H1 (cell line): ENCODE data around the gene CENPX. TPM values are rescaled to one million over a fixed set of nuclear protein-coding genes. Genes with fewer than 3 reads are reported as not detected.

Experiments
- CTCF ChIA-PET: fragments of 300-600 bp; sonication (Branson Sonifier 250); formaldehyde crosslinking; loops from one replicate; lab custom pipeline; 2021; ENCODE audit not compliant: partially characterized antibody; lab: Charles Lee
- POLR2A ChIA-PET: fragments of 300-600 bp; sonication (Branson Sonifier 250); formaldehyde crosslinking; loops from one replicate; lab custom pipeline; 2021; ENCODE audit warnings: inconsistent platforms; ENCODE audit not compliant: partially characterized antibody; lab: Charles Lee
- DNase-seq, 2 experiments: peaks; one replicate each; pipeline versions ENCODE4 v3.0.0 to v3.0.0-alpha.2; 2010 to 2022; ENCODE audit warnings: low spot score in 2 of 2, low read depth in 1 of 2, mixed read lengths in 1 of 2
- FAIRE-seq: peaks from 2 replicates; lab custom pipeline; 2011; peaks lifted over from hg19 to GRCh38; lab: Jason Lieb, UNC
- H2AFZ ChIP-seq: 2 replicates; pipeline ENCODE4 v1.8.1; 2012; ENCODE audit warnings: low read length, inconsistent platforms
- H2AK5ac ChIP-seq: 2 replicates; pipeline ENCODE4 v1.6.1; 2013; ENCODE audit warnings: low read depth, low read length
- H2BK120ac ChIP-seq: replicated peaks from 2 replicates; pipeline ENCODE3; 2013; ENCODE audit warnings: low read depth, low read length, inconsistent platforms
- H2BK12ac ChIP-seq: 2 replicates; pipeline ENCODE4 v1.6.1; 2013; ENCODE audit warnings: low read depth, low read length
- H2BK15ac ChIP-seq: 2 replicates; pipeline ENCODE4 v1.6.1; 2013; ENCODE audit warnings: low read length
- H2BK20ac ChIP-seq: 2 replicates; pipeline ENCODE4 v1.6.1; 2013; ENCODE audit warnings: low read length
- H2BK5ac ChIP-seq: 2 replicates; pipeline ENCODE4 v1.6.1; 2013; ENCODE audit warnings: low read depth, low read length
- H3K14ac ChIP-seq: 2 replicates; pipeline ENCODE4 v1.6.1; 2013; ENCODE audit warnings: inconsistent platforms; ENCODE audit not compliant: insufficient read length
- H3K18ac ChIP-seq: 2 replicates; pipeline ENCODE4 v1.6.1; 2013; ENCODE audit warnings: low read length; ENCODE audit errors: extremely low read depth
- H3K23ac ChIP-seq: 2 replicates; pipeline ENCODE4 v1.6.1; 2013; ENCODE audit warnings: inconsistent platforms; ENCODE audit not compliant: insufficient read length
- H3K23me2 ChIP-seq: 2 replicates; pipeline ENCODE4 v1.6.1; 2013; ENCODE audit warnings: low read depth, low read length
- H3K27ac ChIP-seq: 2 replicates; pipeline ENCODE4 v1.6.1; 2011; ENCODE audit warnings: low read depth, low read length, inconsistent platforms
- H3K27me3 ChIP-seq, 4 experiments: replicated peaks in 1 of 4; 1 replicate in 1 of 4; 2 replicates in 3 of 4; pipeline versions ENCODE4 v1.6.1 to v1.8.1; 2011 to 2013; ENCODE audit warnings: low read length in 3 of 4, mild to moderate bottlenecking in 3 of 4, inconsistent platforms in 2 of 4, mixed read lengths in 2 of 4, moderate library complexity in 1 of 4; ENCODE audit not compliant: control insufficient read depth in 3 of 4, insufficient read depth in 3 of 4; ENCODE audit errors: extremely low read depth in 1 of 4
- H3K36me3 ChIP-seq, 4 experiments: 2 replicates each; pipeline versions ENCODE4 v1.6.1 to v1.8.1; 2011 to 2013; ENCODE audit warnings: mild to moderate bottlenecking in 4 of 4, low read length in 3 of 4, moderate library complexity in 2 of 4, control low read depth in 1 of 4, inconsistent platforms in 1 of 4; ENCODE audit not compliant: insufficient read depth in 4 of 4, control insufficient read depth in 2 of 4
- H3K4ac ChIP-seq: replicated peaks from 2 replicates; pipeline ENCODE3; 2013; ENCODE audit warnings: low read length, low read depth, mixed read lengths, inconsistent platforms; ENCODE audit not compliant: insufficient read length
- H3K4me1 ChIP-seq, 4 experiments: replicated peaks in 1 of 4; 1 replicate in 1 of 4; 2 replicates in 3 of 4; pipeline versions ENCODE4 v1.6.1 to v1.8.1; 2011 to 2013; ENCODE audit warnings: low read length in 3 of 4, inconsistent platforms in 2 of 4, mixed read lengths in 1 of 4; ENCODE audit not compliant: insufficient read depth in 4 of 4, control insufficient read depth in 3 of 4
- H3K4me2 ChIP-seq, 2 experiments: 2 replicates each; pipeline versions ENCODE4 v1.6.1 to v1.8.1; 2011 to 2013; ENCODE audit warnings: low read depth in 2 of 2, low read length in 2 of 2, control low read depth in 1 of 2, inconsistent platforms in 1 of 2, mild to moderate bottlenecking in 1 of 2; ENCODE audit not compliant: insufficient read depth in 1 of 2
- H3K4me3 ChIP-seq, 4 experiments: fragments of 200-600, 300-600 bp in 1 of 4; sonication (generic), shearing (Covaris generic), sonication (Bioruptor Twin) in 1 of 4; 2 replicates each; pipeline versions ENCODE4 v1.5.1 to v1.8.1; 2011 to 2016; ENCODE audit warnings: low read length in 4 of 4, low read depth in 3 of 4, control low read depth in 2 of 4, inconsistent platforms in 2 of 4, mild to moderate bottlenecking in 2 of 4, mixed read lengths in 1 of 4, moderate library complexity in 1 of 4; ENCODE audit not compliant: insufficient read depth in 2 of 4; ENCODE audit errors: extremely low read depth in 1 of 4
- H3K56ac ChIP-seq: replicated peaks from 2 replicates; pipeline ENCODE3; 2013; ENCODE audit warnings: low read depth, mild to moderate bottlenecking, mixed read lengths, low read length, inconsistent platforms; ENCODE audit not compliant: insufficient read length
- H3K79me1 ChIP-seq: 2 replicates; pipeline ENCODE4 v1.6.1; 2013; ENCODE audit warnings: low read depth, low read length, control low read depth
- H3K79me2 ChIP-seq, 2 experiments: 2 replicates each; pipeline versions ENCODE4 v1.6.1 to v1.8.1; 2012 to 2013; ENCODE audit warnings: low read length in 2 of 2, mild to moderate bottlenecking in 2 of 2, inconsistent platforms in 1 of 2; ENCODE audit not compliant: insufficient read depth in 2 of 2, control insufficient read depth in 1 of 2
- H3K9ac ChIP-seq, 4 experiments: replicated peaks in 1 of 4; 1 replicate in 1 of 4; 2 replicates in 3 of 4; pipeline versions ENCODE4 v1.6.1 to v1.8.1; 2011 to 2013; ENCODE audit warnings: low read depth in 3 of 4, low read length in 3 of 4, control low read depth in 2 of 4, mild to moderate bottlenecking in 2 of 4, moderate library complexity in 2 of 4, inconsistent platforms in 1 of 4; ENCODE audit errors: extremely low read depth in 1 of 4
- H3K9me3 ChIP-seq, 2 experiments: 2 replicates each; pipeline versions ENCODE4 v1.6.1 to v1.8.1; 2012 to 2013; ENCODE audit warnings: mild to moderate bottlenecking in 2 of 2, moderate library complexity in 2 of 2, control low read depth in 1 of 2, inconsistent platforms in 1 of 2, low read depth in 1 of 2, low read length in 1 of 2, mixed read lengths in 1 of 2; ENCODE audit not compliant: insufficient read depth in 2 of 2
- H4K20me1 ChIP-seq, 2 experiments: replicated peaks in 1 of 2; 2 replicates each; pipeline versions ENCODE3 to v1.8.1; 2011 to 2013; ENCODE audit warnings: inconsistent platforms in 2 of 2, low read length in 2 of 2, mild to moderate bottlenecking in 1 of 2; ENCODE audit not compliant: insufficient read depth in 2 of 2, control insufficient read depth in 1 of 2
- H4K5ac ChIP-seq: 2 replicates; pipeline ENCODE4 v1.6.1; 2013; ENCODE audit warnings: low read length, low read depth, mixed read lengths, inconsistent platforms; ENCODE audit not compliant: insufficient read length
- H4K8ac ChIP-seq: 2 replicates; pipeline ENCODE4 v1.8.0; 2013; ENCODE audit warnings: mild to moderate bottlenecking, moderate library complexity, low read length, inconsistent platforms; ENCODE audit not compliant: insufficient read depth; ENCODE audit errors: extremely low read depth
- H4K91ac ChIP-seq: replicated peaks from 2 replicates; pipeline ENCODE3; 2013; ENCODE audit warnings: low read length, mixed read lengths, inconsistent platforms; ENCODE audit not compliant: insufficient read length
- EZH2 ChIP-seq: fragments of 200-600 bp; sonication (generic); IDR thresholded peaks from 2 replicates; pipeline ENCODE4 v1.7.1; 2012; ENCODE audit warnings: low read depth, mild to moderate bottlenecking, moderate library complexity, low read length, inconsistent platforms; ENCODE audit not compliant: severe bottlenecking
- HDAC6 ChIP-seq: IDR thresholded peaks from one replicate; pipeline ENCODE4 v1.7.1; 2012; ENCODE audit warnings: low read depth, mild to moderate bottlenecking, inconsistent platforms, low read length, moderate library complexity
- NRF1 ChIP-seq: IDR thresholded peaks from 2 replicates; pipeline ENCODE4 v1.6.1; 2011; ENCODE audit warnings: mild to moderate bottlenecking, low read depth, low read length, improper control_type of control experiment
- POLR2A ChIP-seq, 2 experiments: IDR thresholded peaks; 1 replicate in 1 of 2; 2 replicates in 1 of 2; pipeline ENCODE4 v1.6.1; 2011; ENCODE audit warnings: low read depth in 2 of 2, low read length in 2 of 2, mild to moderate bottlenecking in 2 of 2; ENCODE audit errors: control extremely low read depth in 1 of 2
- POLR2AphosphoS5 ChIP-seq: IDR thresholded peaks from 2 replicates; pipeline ENCODE4 v1.6.1; 2011; ENCODE audit warnings: low read depth, low read length
- TAF1 ChIP-seq: IDR thresholded peaks from 2 replicates; pipeline ENCODE4 v1.6.1; 2011; ENCODE audit warnings: mild to moderate bottlenecking, low read depth, low read length
- WGBS, 2 experiments: shearing (Covaris generic) in 1 of 2; methylation state at CpG; one replicate each; pipeline versions ENCODE4 v1.1.6 to v1.1.7; 2013 to 2015; ENCODE audit warnings: low lambda C conversion rate in 2 of 2, mixed read lengths in 2 of 2, inconsistent platforms in 1 of 2, low coverage in 1 of 2, missing lambda C conversion rate in 1 of 2; ENCODE audit not compliant: insufficient replicate concordance in 2 of 2, insufficient coverage in 1 of 2, insufficient read length in 1 of 2; ENCODE audit errors: extremely low coverage in 1 of 2, missing lambda C conversion rate in 1 of 2; 5-methylcytosine and 5-hydroxymethylcytosine counted together
- polyA plus RNA-seq, 7 experiments: library from polyadenylated mRNA; depleted of rRNA in 3 of 7; stranded (reverse) in 5 of 7; unstranded in 2 of 7; fragments of >200 nt in 5 of 7; fragments of 200-250 nt in 2 of 7; gene quantifications; 1 replicate in 5 of 7; 2 replicates in 1 of 7; 4 replicates in 1 of 7; pipeline versions ENCODE4 v1.2.1 to v1.2.3, GENCODE V29; 2011 to 2013; ENCODE audit warnings: missing spikeins in 2 of 7, mixed read lengths in 2 of 7
- total RNA-seq: library from RNA; stranded (reverse); fragmentation: NEBNext Ultra II Directional; extraction: Animal tissue kit (Norgen Biotek cat#: 25700); gene quantifications from 2 replicates; pipeline ENCODE4 v1.2.1, GENCODE V29; 2021

The CENPX gene
- total and polyA plus RNA-seq, 2 of the 8 experiments (the other 6 are each of a cell fraction or from before 2014, with no cell fraction given): 116 to 122 TPM

- DNase-seq (no peak), FAIRE-seq (no peak)
- no peaks in the 10 kb centered on the region for H3K27me3 ChIP-seq
- POLR2A ChIA-PET: interaction anchor here (0.8 to 16.2 kb wide), 16 partner anchors 4 to 350 kb away, joined by 3 to 161 read pairs (median 6); partner anchors contain the start of genes DUS1L, GPS1, RAC3 and RFNG
- no peak overlapping the region for H2BK5ac ChIP-seq
- no peak overlapping the region for H3K14ac ChIP-seq
- no peak overlapping the region for H3K56ac ChIP-seq
- peaks cover 0 to 22% of the 10 kb centered on the region in 2 experiments for H4K20me1 ChIP-seq
- no peak overlapping the region for H3K23ac ChIP-seq
- H3K79me1 ChIP-seq: peaks cover 1% of the 10 kb centered on the region; the same call in 1 of the 2 replicates
- no peak overlapping the region for H2BK12ac ChIP-seq
- H2BK20ac ChIP-seq: no peak overlapping the region
- H3K9me3 ChIP-seq: no peaks in the 10 kb centered on the region
- no peak overlapping the region; a peak in 1 of 7 replicates for H3K9ac ChIP-seq
- H4K91ac ChIP-seq: no peak overlapping the region
- no peak overlapping the region for H2BK120ac ChIP-seq
- peak overlapping the region; percentile 68; the same call in 1 of the 2 replicates for H4K8ac ChIP-seq
- H3K4ac ChIP-seq: no peak overlapping the region
- TF ChIP-seq NRF1: no peak
- TF ChIP-seq POLR2AphosphoS5: peak; percentile 15; the same call in 1 of the 2 replicates
- peak in 1 of 2 experiments; percentile 55; a peak in 1 of 3 replicates for TF ChIP-seq POLR2A (IDR thresholded peaks at IDR 0.05; ENCODE audit: control extremely low read depth in 1 of 2, low read depth in 2 of 2, low read length in 2 of 2)
- no peak for TF ChIP-seq EZH2
- TF ChIP-seq TAF1: no peak
- TF ChIP-seq HDAC6: no peak
- no peak overlapping the region for H2AFZ ChIP-seq
- no peaks in the 10 kb centered on the region for H3K79me2 ChIP-seq
- H3K36me3 ChIP-seq: peaks cover 15 to 38% (median 34%) of the 10 kb centered on the region in 4 experiments
- H3K4me2 ChIP-seq: no peak overlapping the region
- no peak overlapping the region for H3K18ac ChIP-seq
- H3K4me3 ChIP-seq: no peak overlapping the region
- no peak overlapping the region for H4K5ac ChIP-seq
- peaks cover 0 to under 1% (median 0%) of the 10 kb centered on the region in 4 experiments; a peak in 1 of 7 replicates for H3K4me1 ChIP-seq
- no peak overlapping the region for H2BK15ac ChIP-seq
- H3K23me2 ChIP-seq: no peaks in the 10 kb centered on the region; the same call in 1 of the 2 replicates
- WGBS, 2 experiments: 92% methylated on average over 19 of the region's 19 CpGs; no CpG with 5 or more reads in 1 of the 2 experiments
- CTCF ChIA-PET: interaction anchor here (0.9 to 1.7 kb wide), 5 partner anchors 10 to 93 kb away, joined by 3 to 8 read pairs (median 4); partner anchors contain the start of gene DCXR
- H3K27ac ChIP-seq: no peak overlapping the region
- H2AK5ac ChIP-seq: no peak overlapping the region
Observed at GRCh38 chr17:82059272-82060000, 36.8 kb upstream of the CENPX start.
